ENCODE data around the gene TLE5. TPM values are rescaled to one million over a fixed set of nuclear protein-coding genes. Genes with fewer than 3 reads are reported as not detected.

Gene TLE5
- total RNA-seq, 1 donor from 2014 or later: 413 TPM

GRCh38 chr19:3045885-3046697, 16.2 kb downstream of the TLE5 start:
- Histone ChIP-seq H3K4me1 (peaks cover 12% of the 10 kb centered on the region), H3K27ac (no peak overlapping the region), H3K36me3 (no peaks in the 10 kb centered on the region), H3K27me3 (ENCODE audit: low read depth) (peaks cover 4% of the 10 kb centered on the region), H3K4me3 (no peak overlapping the region), H3K9me3 (no peaks in the 10 kb centered on the region)
- TF ChIP-seq, protein P1, sequence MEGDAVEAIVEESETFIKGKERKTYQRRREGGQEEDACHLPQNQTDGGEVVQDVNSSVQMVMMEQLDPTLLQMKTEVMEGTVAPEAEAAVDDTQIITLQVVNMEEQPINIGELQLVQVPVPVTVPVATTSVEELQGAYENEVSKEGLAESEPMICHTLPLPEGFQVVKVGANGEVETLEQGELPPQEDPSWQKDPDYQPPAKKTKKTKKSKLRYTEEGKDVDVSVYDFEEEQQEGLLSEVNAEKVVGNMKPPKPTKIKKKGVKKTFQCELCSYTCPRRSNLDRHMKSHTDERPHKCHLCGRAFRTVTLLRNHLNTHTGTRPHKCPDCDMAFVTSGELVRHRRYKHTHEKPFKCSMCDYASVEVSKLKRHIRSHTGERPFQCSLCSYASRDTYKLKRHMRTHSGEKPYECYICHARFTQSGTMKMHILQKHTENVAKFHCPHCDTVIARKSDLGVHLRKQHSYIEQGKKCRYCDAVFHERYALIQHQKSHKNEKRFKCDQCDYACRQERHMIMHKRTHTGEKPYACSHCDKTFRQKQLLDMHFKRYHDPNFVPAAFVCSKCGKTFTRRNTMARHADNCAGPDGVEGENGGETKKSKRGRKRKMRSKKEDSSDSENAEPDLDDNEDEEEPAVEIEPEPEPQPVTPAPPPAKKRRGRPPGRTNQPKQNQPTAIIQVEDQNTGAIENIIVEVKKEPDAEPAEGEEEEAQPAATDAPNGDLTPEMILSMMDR (IDR thresholded peaks at IDR 0.05): no peak
- DNase-seq: no peak
- intact Hi-C loops (cut with DNase I): no loop called here
- no peak for ATAC-seq

DNA sequence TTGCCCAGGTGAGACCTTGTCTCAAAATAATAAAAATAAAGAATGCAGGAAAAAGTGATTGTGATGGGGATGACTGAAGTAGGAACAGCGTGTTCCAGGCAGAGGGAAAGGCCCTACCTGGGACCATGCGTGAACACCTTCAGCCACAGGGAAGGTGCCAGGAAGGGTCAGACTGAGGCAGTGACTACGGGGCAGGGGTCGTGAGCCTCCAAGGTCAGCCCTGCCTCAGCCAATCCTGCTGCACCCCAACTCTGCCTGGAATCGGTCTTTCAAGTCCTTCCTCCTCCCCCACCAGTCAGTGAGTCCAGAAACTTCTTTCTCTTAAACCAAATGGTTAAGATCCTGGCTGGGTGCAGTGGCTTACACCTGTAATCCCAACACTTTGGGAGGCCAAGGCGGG, 17.1 kb downstream of the TLE5 start:
- TF ChIP-seq, protein P1 (IDR thresholded peaks at IDR 0.05): no peak
- DNase-seq: no peak
- Histone ChIP-seq H3K4me3 (no peak overlapping the region), H3K27ac (no peak overlapping the region), H3K9me3 (no peaks in the 10 kb centered on the region), H3K36me3 (no peaks in the 10 kb centered on the region), H3K27me3 (ENCODE audit: low read depth) (peaks cover 4% of the 10 kb centered on the region), H3K4me1 (peaks cover 12% of the 10 kb centered on the region)
- no peak for ATAC-seq
- intact Hi-C loops (cut with DNase I): no loop called here

- TF ChIP-seq, protein P1 (IDR thresholded peaks at IDR 0.05): no peak
- Histone ChIP-seq H3K4me1 (peaks cover 4% of the 10 kb centered on the region), H3K4me3 (no peak overlapping the region), H3K27ac (peak overlapping the region; percentile 15), H3K27me3 (ENCODE audit: low read depth) (peaks cover 4% of the 10 kb centered on the region), H3K36me3 (no peaks in the 10 kb centered on the region), H3K9me3 (no peaks in the 10 kb centered on the region)
- DNase-seq (no peak), ATAC-seq (no peak)
- intact Hi-C loops (cut with DNase I): no loop called here
Observed at GRCh38 chr19:3042621-3043267, 19.6 kb downstream of the TLE5 start.

DNA sequence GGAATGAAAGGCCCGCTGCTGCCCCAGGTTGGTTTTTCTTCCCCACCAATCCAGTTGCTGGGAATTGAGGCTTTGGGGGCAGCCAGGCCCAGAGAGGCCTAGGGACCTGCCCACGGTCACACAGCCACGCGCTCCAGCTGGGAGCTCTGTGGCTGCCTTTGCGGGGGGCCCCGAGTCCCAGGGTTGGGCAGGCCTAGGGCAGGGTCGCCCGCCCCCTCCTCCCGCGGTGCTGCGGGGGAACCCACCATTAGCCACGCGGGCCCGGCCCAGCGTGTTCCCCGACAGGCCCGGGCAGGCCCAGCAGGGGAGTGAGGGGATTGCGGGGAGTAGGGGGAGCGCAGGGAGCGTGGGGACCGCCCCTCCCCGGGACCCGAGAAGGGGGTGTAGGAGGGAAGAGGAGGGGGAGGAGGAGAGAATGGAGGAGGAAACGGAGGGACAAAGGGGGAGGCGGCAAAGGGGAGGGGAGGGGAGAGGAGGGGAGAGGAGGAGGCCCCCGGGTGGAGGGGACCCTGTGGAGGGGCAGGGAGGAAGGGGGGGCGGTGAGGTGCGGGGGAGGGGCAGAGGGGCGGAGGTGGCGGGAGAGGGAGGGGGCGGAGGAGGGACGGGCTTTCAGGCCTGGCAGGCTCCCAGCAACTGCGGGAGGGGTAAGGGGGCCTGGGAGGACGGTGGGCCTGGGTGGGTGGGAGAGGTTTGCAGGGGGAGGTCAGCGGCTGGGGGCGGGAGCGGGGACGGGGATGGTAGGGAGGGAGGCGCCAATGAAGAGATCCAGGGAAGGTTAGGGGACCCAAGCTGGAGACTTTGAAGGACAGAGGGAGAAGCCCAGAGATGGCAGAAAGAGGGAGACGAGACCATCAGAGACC, 20.3 kb downstream of the TLE5 start:
- H3K27me3 ChIP-seq (ENCODE audit: low read depth): peaks cover 4% of the 10 kb centered on the region
- DNase-seq (no peak), ATAC-seq (no peak)
- no peaks in the 10 kb centered on the region for H3K9me3 ChIP-seq
- H3K36me3 ChIP-seq: no peaks in the 10 kb centered on the region
- TF ChIP-seq, protein P1 (IDR thresholded peaks at IDR 0.05): no peak
- intact Hi-C loops (cut with DNase I): no loop called here
- peaks cover 2% of the 10 kb centered on the region for H3K4me1 ChIP-seq
- H3K4me3 ChIP-seq: no peak overlapping the region
- peak overlapping the region; percentile 15 for H3K27ac ChIP-seq

GRCh38 chr19:3041327-3041726, 21.0 kb downstream of the TLE5 start:
- TF ChIP-seq, protein P1 (IDR thresholded peaks at IDR 0.05): no peak
- no peak for ATAC-seq
- no peak for DNase-seq
- intact Hi-C loops (cut with DNase I): no loop called here
- H3K4me1 ChIP-seq: peaks cover 7% of the 10 kb centered on the region
- H3K27me3 ChIP-seq (ENCODE audit: low read depth): peaks cover 4% of the 10 kb centered on the region
- no peak overlapping the region for H3K27ac ChIP-seq
- no peak overlapping the region for H3K4me3 ChIP-seq
- no peaks in the 10 kb centered on the region for H3K36me3 ChIP-seq
- H3K9me3 ChIP-seq: no peaks in the 10 kb centered on the region
